ENCODE results near the gene PTPRG.

PTPRG gene

DNA sequence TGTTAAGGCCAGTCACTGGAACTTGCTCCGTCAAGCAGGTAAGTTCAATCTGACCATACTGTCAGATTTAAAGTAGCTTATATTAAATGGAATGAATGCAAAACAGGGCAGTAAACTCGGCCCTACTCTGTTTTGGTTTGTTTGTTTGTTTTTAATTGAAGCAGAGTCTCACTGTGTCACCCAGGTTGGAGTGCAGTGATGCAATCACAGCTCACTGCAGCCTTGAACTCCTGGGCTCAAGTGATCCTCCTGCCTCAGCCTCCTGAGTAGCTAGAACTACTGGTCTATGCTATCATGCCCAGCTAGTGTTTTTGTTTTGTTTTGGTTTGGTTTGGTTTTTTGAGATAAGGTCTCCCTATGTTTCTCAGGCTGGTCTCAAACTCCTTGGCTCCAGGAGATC is 507.0 kb downstream of the PTPRG start:
- no peak for DNase-seq
- TF ChIP-seq, protein P1, sequence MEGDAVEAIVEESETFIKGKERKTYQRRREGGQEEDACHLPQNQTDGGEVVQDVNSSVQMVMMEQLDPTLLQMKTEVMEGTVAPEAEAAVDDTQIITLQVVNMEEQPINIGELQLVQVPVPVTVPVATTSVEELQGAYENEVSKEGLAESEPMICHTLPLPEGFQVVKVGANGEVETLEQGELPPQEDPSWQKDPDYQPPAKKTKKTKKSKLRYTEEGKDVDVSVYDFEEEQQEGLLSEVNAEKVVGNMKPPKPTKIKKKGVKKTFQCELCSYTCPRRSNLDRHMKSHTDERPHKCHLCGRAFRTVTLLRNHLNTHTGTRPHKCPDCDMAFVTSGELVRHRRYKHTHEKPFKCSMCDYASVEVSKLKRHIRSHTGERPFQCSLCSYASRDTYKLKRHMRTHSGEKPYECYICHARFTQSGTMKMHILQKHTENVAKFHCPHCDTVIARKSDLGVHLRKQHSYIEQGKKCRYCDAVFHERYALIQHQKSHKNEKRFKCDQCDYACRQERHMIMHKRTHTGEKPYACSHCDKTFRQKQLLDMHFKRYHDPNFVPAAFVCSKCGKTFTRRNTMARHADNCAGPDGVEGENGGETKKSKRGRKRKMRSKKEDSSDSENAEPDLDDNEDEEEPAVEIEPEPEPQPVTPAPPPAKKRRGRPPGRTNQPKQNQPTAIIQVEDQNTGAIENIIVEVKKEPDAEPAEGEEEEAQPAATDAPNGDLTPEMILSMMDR (IDR thresholded peaks at IDR 0.05), result no peak
- no peak overlapping the region for H3K4me3 Mint-ChIP-seq
- H3K4me1 Mint-ChIP-seq, result peaks cover 48% of the 10 kb centered on the region
- peaks cover 21% of the 10 kb centered on the region for H3K36me3 Mint-ChIP-seq (ENCODE audit: low read depth)
- H3K27me3 Mint-ChIP-seq (ENCODE audit: low read depth, poor library complexity), result no peaks in the 10 kb centered on the region
- no peak overlapping the region for H3K27ac Mint-ChIP-seq
- H3K9me3 Mint-ChIP-seq, result peaks cover 14% of the 10 kb centered on the region

DNA sequence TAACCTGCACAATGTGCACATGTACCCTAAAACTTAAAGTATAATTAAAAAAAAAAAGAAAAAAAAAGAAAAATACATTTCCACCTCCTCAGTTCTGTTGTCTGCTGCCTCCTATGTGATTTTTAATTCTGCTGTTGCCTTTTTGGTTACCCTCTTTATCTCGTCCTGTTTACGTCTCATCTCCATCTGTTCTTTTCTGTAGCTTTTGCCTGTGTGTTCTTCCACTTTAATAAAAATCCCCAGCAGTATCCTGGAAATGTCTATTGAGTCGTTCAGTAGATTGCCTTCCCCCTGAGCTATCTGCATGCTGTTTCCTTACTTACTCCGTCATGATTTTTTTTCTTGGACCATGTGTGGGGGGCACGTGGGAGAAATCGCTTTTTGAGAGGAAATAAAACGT is 509.5 kb downstream of the PTPRG start:
- H3K36me3 Mint-ChIP-seq (ENCODE audit: low read depth), result peaks cover 13% of the 10 kb centered on the region
- H3K27me3 Mint-ChIP-seq (ENCODE audit: low read depth, poor library complexity), result no peaks in the 10 kb centered on the region
- no peak for DNase-seq
- H3K4me1 Mint-ChIP-seq, result peaks cover 39% of the 10 kb centered on the region
- TF ChIP-seq, protein P1 (IDR thresholded peaks at IDR 0.05), result no peak
- no peak overlapping the region for H3K4me3 Mint-ChIP-seq
- H3K27ac Mint-ChIP-seq, result peak overlapping the region; percentile 46
- peaks cover 12% of the 10 kb centered on the region for H3K9me3 Mint-ChIP-seq

DNA sequence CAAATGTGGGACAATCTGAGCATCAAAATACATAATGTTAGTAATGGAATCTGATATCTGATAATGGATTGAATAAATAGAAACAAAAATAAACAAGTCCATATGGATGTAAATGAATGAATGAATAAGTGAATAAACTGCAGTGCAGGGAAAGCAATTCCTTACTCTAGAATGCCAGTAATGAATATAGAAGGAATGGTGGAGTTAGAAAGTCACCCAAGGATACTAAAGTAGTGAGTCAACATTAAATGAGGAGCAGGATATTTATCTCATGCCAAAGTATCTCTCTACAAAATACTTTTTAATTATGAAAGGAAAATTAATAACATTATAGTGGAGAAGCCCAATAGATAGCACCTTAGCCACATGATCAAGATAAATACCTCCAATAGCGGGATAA is 511.7 kb downstream of the PTPRG start:
- H3K36me3 Mint-ChIP-seq (ENCODE audit: low read depth), result peaks cover 6% of the 10 kb centered on the region
- no peaks in the 10 kb centered on the region for H3K27me3 Mint-ChIP-seq (ENCODE audit: low read depth, poor library complexity)
- H3K4me1 Mint-ChIP-seq, result peaks cover 25% of the 10 kb centered on the region
- no peaks in the 10 kb centered on the region for H3K9me3 Mint-ChIP-seq
- DNase-seq, result no peak
- TF ChIP-seq, protein P1 (IDR thresholded peaks at IDR 0.05), result no peak
- no peak overlapping the region for H3K27ac Mint-ChIP-seq
- no peak overlapping the region for H3K4me3 Mint-ChIP-seq

DNA sequence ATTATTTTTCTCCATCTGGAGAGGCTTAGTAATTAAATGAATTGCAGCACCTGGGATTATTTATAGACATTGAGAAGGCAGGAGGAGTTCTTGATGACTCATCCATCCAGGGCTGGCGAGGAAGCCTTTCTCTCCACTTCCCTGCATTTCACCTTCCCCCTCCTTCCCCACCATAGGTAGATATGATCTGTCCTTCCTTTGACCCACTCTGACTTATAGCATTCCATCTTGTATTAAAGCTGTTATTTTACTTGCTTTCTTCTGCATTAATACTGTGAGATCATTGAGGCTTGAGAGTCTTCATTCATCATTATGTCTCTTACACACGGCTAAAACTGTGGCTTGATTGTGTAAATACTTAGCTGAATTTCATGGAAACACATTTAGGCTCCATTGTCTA is 523.2 kb downstream of the PTPRG start:
- Mint-ChIP-seq H3K4me3 (no peak overlapping the region), H3K36me3 (ENCODE audit: low read depth) (peaks cover 22% of the 10 kb centered on the region), H3K9me3 (no peaks in the 10 kb centered on the region), H3K27me3 (ENCODE audit: low read depth, poor library complexity) (no peaks in the 10 kb centered on the region), H3K27ac (peak overlapping the region; percentile 8), H3K4me1 (peaks cover 24% of the 10 kb centered on the region)
- DNase-seq, result no peak
- TF ChIP-seq, protein P1 (IDR thresholded peaks at IDR 0.05), result no peak

DNA sequence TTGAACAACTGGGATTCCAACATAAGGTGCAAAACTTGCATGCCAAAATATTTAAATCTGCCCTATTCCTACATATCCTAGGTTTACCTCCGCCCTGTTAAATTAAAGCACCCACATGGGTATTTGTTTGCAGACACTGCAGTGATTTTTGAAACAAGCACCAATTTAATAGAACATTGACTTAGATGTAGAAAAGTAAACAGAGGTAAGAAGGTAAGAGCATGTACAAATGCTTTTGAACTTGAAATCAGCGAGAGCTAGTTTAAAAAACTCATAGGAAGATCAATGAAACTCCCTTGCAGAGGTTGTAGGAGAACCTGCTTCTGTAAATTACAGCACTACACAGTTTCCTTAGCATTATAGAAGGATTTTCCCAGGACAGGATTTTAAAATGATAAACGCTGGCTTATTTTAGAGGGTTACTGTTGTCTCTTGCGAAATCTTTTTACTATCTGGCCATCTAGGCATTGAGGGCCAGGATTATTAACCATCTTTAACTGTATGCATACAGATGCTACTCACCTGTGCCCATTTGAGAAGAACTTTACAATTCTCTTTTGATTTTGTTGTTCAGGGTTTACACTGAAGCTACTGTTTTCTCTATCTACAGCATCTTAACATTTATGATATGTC is 527.2 kb downstream of the PTPRG start:
- Mint-ChIP-seq H3K9me3 (no peaks in the 10 kb centered on the region), H3K4me3 (no peak overlapping the region), H3K27me3 (ENCODE audit: low read depth, poor library complexity) (no peaks in the 10 kb centered on the region), H3K4me1 (peaks cover 28% of the 10 kb centered on the region), H3K36me3 (ENCODE audit: low read depth) (peaks cover 12% of the 10 kb centered on the region), H3K27ac (no peak overlapping the region)
- TF ChIP-seq, protein P1 (IDR thresholded peaks at IDR 0.05), result no peak
- DNase-seq, result no peak

DNA sequence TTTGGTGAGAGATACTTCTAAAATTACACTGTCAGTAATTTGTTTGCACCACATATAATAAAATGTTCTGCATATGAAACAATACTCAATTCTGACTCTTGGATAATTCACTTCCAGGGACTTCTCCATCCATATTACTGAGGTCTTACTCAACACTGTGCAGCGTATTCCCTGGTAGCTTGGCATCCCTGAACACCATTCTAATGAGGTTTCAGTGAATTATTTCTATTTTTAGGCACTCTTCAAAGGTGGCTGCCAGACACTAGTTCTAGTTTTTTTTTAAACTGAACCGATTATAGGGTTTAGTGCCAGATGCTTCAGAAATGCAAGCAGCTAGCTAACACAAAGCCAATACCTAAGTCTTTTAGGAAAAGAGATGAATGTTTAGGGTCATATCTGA is 528.7 kb downstream of the PTPRG start:
- H3K4me1 Mint-ChIP-seq, result peaks cover 22% of the 10 kb centered on the region
- no peaks in the 10 kb centered on the region for H3K9me3 Mint-ChIP-seq
- peaks cover 13% of the 10 kb centered on the region for H3K36me3 Mint-ChIP-seq (ENCODE audit: low read depth)
- H3K4me3 Mint-ChIP-seq, result no peak overlapping the region
- no peak overlapping the region for H3K27ac Mint-ChIP-seq
- TF ChIP-seq, protein P1 (IDR thresholded peaks at IDR 0.05), result no peak
- no peaks in the 10 kb centered on the region for H3K27me3 Mint-ChIP-seq (ENCODE audit: low read depth, poor library complexity)
- DNase-seq, result no peak

Measured in nephron progenitor cell (in vitro differentiated cells).